GM23338 (cell line): ENCODE measurements around the gene CD28. TPM values are rescaled to one million over a fixed set of nuclear protein-coding genes. Genes with fewer than 3 reads are reported as not detected.
"Not testable (repeated sequence)": the region's sequence is repeated elsewhere in the genome, so short reads cannot be mapped to it uniquely, and the experiment has no call there.

Experiments
- ATAC-seq: fragments of 200-7000 bp; cut with Tn5 transposase; 3 replicates; pipeline ENCODE4 v1.9.1; 2020
- DNase-seq: peaks from one replicate; pipeline ENCODE4 v3.0.0-alpha.2; 2015; ENCODE audit warnings: low spot score
- H2AFZ ChIP-seq: fragments of 200-600 bp; sonication (generic); 2 replicates; pipeline ENCODE4 v1.8.0; 2016; ENCODE audit warnings: antibody characterized with exemption, mild to moderate bottlenecking, moderate library complexity
- H3F3A ChIP-seq: fragments of 200-600 bp; sonication (generic); replicated peaks from 2 replicates; pipeline ENCODE4 v1.8.0; 2017; ENCODE audit warnings: antibody characterized with exemption, mixed run types, low read depth
- H3K27ac ChIP-seq: fragments of 200-600 bp; sonication (generic); 2 replicates; pipeline ENCODE4 v1.6.1; 2016; ENCODE audit warnings: low read depth
- H3K27me3 ChIP-seq: fragments of 200-600 bp; sonication (generic); 2 replicates; pipeline ENCODE4 v1.8.0; 2016; ENCODE audit warnings: mild to moderate bottlenecking, mixed run types, moderate library complexity; ENCODE audit not compliant: insufficient read depth
- H3K36me3 ChIP-seq: fragments of 200-600 bp; sonication (generic); 2 replicates; pipeline ENCODE4 v1.8.0; 2016; ENCODE audit warnings: mild to moderate bottlenecking; ENCODE audit not compliant: insufficient read depth
- H3K4me1 ChIP-seq: fragments of 200-600 bp; sonication (generic); 2 replicates; pipeline ENCODE4 v1.8.0; 2016; ENCODE audit warnings: mild to moderate bottlenecking, moderate library complexity; ENCODE audit not compliant: insufficient read depth
- H3K4me2 ChIP-seq: fragments of 200-600 bp; sonication (generic); 2 replicates; pipeline ENCODE4 v1.7.1; 2017; ENCODE audit warnings: mixed run types
- H3K4me3 ChIP-seq: fragments of 200-600 bp; sonication (generic); 2 replicates; pipeline ENCODE4 v1.6.1; 2016; ENCODE audit warnings: mixed run types
- H3K79me2 ChIP-seq: fragments of 200-600 bp; sonication (generic); replicated peaks from 2 replicates; pipeline ENCODE4 v1.8.0; 2017; ENCODE audit warnings: mild to moderate bottlenecking; ENCODE audit not compliant: insufficient read depth
- H3K9me2 ChIP-seq: fragments of 200-600 bp; sonication (generic); 2 replicates; pipeline ENCODE4 v1.8.0; 2017; ENCODE audit not compliant: insufficient read depth
- H4K20me1 ChIP-seq: fragments of 200-600 bp; sonication (generic); replicated peaks from 2 replicates; pipeline ENCODE4 v1.8.0; 2017; ENCODE audit warnings: mild to moderate bottlenecking; ENCODE audit not compliant: insufficient read depth
- H3K27ac Mint-ChIP-seq: 2 replicates; pipeline ENCODE4 v1.8.0; 2020; ENCODE audit warnings: inconsistent platforms, mild to moderate bottlenecking, moderate library complexity, mixed read lengths
- H3K27me3 Mint-ChIP-seq: 3 replicates; pipeline ENCODE4 v1.8.0; 2022; ENCODE audit warnings: low read depth, mild to moderate bottlenecking, moderate library complexity, mixed read lengths, inconsistent platforms; ENCODE audit not compliant: insufficient read depth, poor library complexity
- H3K36me3 Mint-ChIP-seq: 3 replicates; pipeline ENCODE4 v1.8.0; 2021; ENCODE audit warnings: low read depth, mild to moderate bottlenecking, inconsistent platforms, moderate library complexity, mixed read lengths
- H3K4me1 Mint-ChIP-seq: 3 replicates; pipeline ENCODE4 v1.8.0; 2020; ENCODE audit warnings: mild to moderate bottlenecking, inconsistent platforms, mixed read lengths
- H3K4me3 Mint-ChIP-seq: 3 replicates; pipeline ENCODE4 v1.8.0; 2021; ENCODE audit warnings: moderate library complexity, mild to moderate bottlenecking, inconsistent platforms, mixed read lengths
- H3K9me3 Mint-ChIP-seq: 3 replicates; pipeline ENCODE4 v1.8.0; 2020; ENCODE audit warnings: moderate library complexity, mild to moderate bottlenecking, inconsistent platforms, mixed read lengths
- CTCF ChIP-seq, 2 experiments: fragments of 200-600 bp in 1 of 2; sonication (generic) in 1 of 2; conservative IDR thresholded peaks; 2 replicates each; pipeline versions ENCODE4 v1.5.1 to v1.6.1; 2016 to 2017; ENCODE audit warnings: antibody characterized with exemption in 2 of 2, low read depth in 2 of 2, mild to moderate bottlenecking in 2 of 2, moderate library complexity in 1 of 2
- EZH2 ChIP-seq: fragments of 200-600 bp; sonication (generic); IDR thresholded peaks from one replicate; pipeline ENCODE4 v1.8.0; 2017; ENCODE audit warnings: antibody characterized with exemption, mild to moderate bottlenecking, low read depth; ENCODE audit not compliant: unreplicated experiment
- EZH2phosphoT487 ChIP-seq: fragments of 200-600 bp; sonication (generic); IDR thresholded peaks from one replicate; pipeline ENCODE4 v1.8.1; 2018; ENCODE audit warnings: antibody characterized with exemption; ENCODE audit not compliant: unreplicated experiment
- REST ChIP-seq: IDR thresholded peaks from one replicate; pipeline ENCODE4 v1.6.1; 2018; ENCODE audit warnings: antibody characterized with exemption; ENCODE audit not compliant: unreplicated experiment
- STAT1 ChIP-seq: IDR thresholded peaks from one replicate; pipeline ENCODE4 v1.6.1; 2016; ENCODE audit warnings: antibody characterized with exemption; ENCODE audit not compliant: unreplicated experiment
- polyA plus RNA-seq: library from polyadenylated mRNA; unstranded; fragments of >200 nt; fragmentation: Nextera tagmentation; extraction: Ambion mirVana; gene quantifications from 2 replicates; pipeline ENCODE4 v1.2.1, GENCODE V29; 2016
- total RNA-seq: library from RNA; depleted of rRNA; stranded (reverse); fragments of >200 nt; shearing (Covaris generic); gene quantifications from 2 replicates; pipeline ENCODE4 v1.2.3, GENCODE V29; 2014

The CD28 gene
- total and polyA plus RNA-seq, 2 experiments from 2014 or later: not detected

GRCh38 chr2:203697190-203697589 lies 9.2 kb upstream of the CD28 start (continued):
- no peak for TF ChIP-seq EZH2phosphoT487
- TF ChIP-seq STAT1: no peak
- TF ChIP-seq CTCF (conservative IDR thresholded peaks at IDR 0.05; ENCODE audit: low read depth in 2 of 2): no peak
- TF ChIP-seq EZH2: no peak
- TF ChIP-seq REST: no peak

- not testable (repeated sequence) for H3K4me1 ChIP-seq, H3K36me3 ChIP-seq, H3K4me2 ChIP-seq, H3K4me3 ChIP-seq, H3K36me3 Mint-ChIP-seq, H3K4me3 Mint-ChIP-seq, H3K27me3 Mint-ChIP-seq, H3K9me2 ChIP-seq, H3K79me2 ChIP-seq, H4K20me1 ChIP-seq, H3K27ac ChIP-seq, H3K27ac Mint-ChIP-seq, H3K9me3 Mint-ChIP-seq, H2AFZ ChIP-seq, DNase-seq, ATAC-seq, H3K4me1 Mint-ChIP-seq, H3K27me3 ChIP-seq, H3F3A ChIP-seq
Observed at GRCh38 chr2:203697763-203698162, 8.7 kb upstream of the CD28 start.

GRCh38 chr2:203698410-203698809 lies 8.0 kb upstream of the CD28 start:
- H3K4me3 Mint-ChIP-seq, H3K4me1 Mint-ChIP-seq, H3K9me2 ChIP-seq, H3K27ac Mint-ChIP-seq, H3K27me3 ChIP-seq, H4K20me1 ChIP-seq, H3K4me2 ChIP-seq, H3K4me3 ChIP-seq, H3K9me3 Mint-ChIP-seq, H3K36me3 Mint-ChIP-seq, H3K4me1 ChIP-seq, ATAC-seq, DNase-seq, H3K36me3 ChIP-seq, H3K79me2 ChIP-seq, H2AFZ ChIP-seq, H3F3A ChIP-seq, H3K27me3 Mint-ChIP-seq, H3K27ac ChIP-seq: not testable (repeated sequence)
